Measurements from ENCODE around the gene SLC15A5.

DNA sequence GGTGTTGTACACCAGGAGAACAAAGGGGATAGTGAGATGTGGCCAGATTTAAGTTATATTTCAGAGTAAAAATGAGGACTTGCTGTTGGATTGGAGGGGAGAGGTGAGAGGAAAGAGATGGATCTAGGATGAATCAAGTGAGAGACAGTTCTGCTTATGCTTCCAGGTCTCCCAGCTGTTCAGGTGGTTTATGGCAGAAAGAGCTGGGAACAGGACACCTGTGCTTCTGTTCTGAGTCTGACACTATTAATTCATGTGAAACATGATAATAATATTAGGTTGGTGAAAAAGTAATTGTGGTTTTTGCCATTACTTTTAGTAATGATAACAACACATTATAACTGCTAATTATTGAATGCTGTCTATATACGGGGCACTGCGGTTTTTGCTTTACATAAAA is 55.7 kb downstream of the SLC15A5 start:
- TF ChIP-seq, protein P1, sequence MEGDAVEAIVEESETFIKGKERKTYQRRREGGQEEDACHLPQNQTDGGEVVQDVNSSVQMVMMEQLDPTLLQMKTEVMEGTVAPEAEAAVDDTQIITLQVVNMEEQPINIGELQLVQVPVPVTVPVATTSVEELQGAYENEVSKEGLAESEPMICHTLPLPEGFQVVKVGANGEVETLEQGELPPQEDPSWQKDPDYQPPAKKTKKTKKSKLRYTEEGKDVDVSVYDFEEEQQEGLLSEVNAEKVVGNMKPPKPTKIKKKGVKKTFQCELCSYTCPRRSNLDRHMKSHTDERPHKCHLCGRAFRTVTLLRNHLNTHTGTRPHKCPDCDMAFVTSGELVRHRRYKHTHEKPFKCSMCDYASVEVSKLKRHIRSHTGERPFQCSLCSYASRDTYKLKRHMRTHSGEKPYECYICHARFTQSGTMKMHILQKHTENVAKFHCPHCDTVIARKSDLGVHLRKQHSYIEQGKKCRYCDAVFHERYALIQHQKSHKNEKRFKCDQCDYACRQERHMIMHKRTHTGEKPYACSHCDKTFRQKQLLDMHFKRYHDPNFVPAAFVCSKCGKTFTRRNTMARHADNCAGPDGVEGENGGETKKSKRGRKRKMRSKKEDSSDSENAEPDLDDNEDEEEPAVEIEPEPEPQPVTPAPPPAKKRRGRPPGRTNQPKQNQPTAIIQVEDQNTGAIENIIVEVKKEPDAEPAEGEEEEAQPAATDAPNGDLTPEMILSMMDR (IDR thresholded peaks at IDR 0.05): no peak
- no peak for TF ChIP-seq POLR2A (IDR thresholded peaks at IDR 0.05)

Data from Peyer's patch (tissue), 4 donors.